ENCODE measurements around the gene ARHGAP26. TPM values are rescaled to one million over a fixed set of nuclear protein-coding genes. Genes with fewer than 3 reads are reported as not detected.

The ARHGAP26 gene
- total and polyA plus RNA-seq, 2 donors (not counting 3 experiments of a cell fraction or from before 2014, with no cell fraction given) = 3.1 to 16.2 TPM

- H3K79me2 ChIP-seq (ENCODE audit: control insufficient read depth, insufficient read depth, low read length) = no peaks in the 10 kb centered on the region
These were observed 361.8 kb downstream of the ARHGAP26 start for GRCh38 chr5:143131972-143132371.

More at GRCh38 chr5:143131972-143132371, 361.8 kb downstream of the ARHGAP26 start:
- Histone ChIP-seq H3K36me3 (ENCODE audit: control insufficient read depth in 2 of 2, extremely low read depth in 1 of 2, insufficient read depth in 2 of 2, low read length in 2 of 2) (no peaks in the 10 kb centered on the region), H3K4me2 (ENCODE audit: insufficient read depth, low read length) (no peak overlapping the region), H3K9me1 (replicated peaks; ENCODE audit: control insufficient read depth, extremely low read depth, insufficient read depth, low read length) (no peaks in the 10 kb centered on the region), H3K9ac (replicated peaks; ENCODE audit: extremely low read depth, insufficient read depth, low read length) (no peak overlapping the region), H3K27ac (ENCODE audit: insufficient read depth, low read depth, low read length) (no peak overlapping the region), H3K4me1 (ENCODE audit: control insufficient read depth, extremely low read depth, insufficient read depth, low read length) (peaks cover 2% of the 10 kb centered on the region), H2AFZ (ENCODE audit: low read depth, low read length) (no peak overlapping the region), H3K27me3 (ENCODE audit: control insufficient read depth in 2 of 2, insufficient read depth in 2 of 2, low read length in 2 of 2) (peaks cover 2 to 3% of the 10 kb centered on the region in 2 experiments), H3K9me3 (replicated peaks; ENCODE audit: control insufficient read depth, insufficient read depth, low read length) (no peaks in the 10 kb centered on the region), H4K20me1 (replicated peaks; ENCODE audit: control insufficient read depth, extremely low read depth, insufficient read depth, low read length) (no peaks in the 10 kb centered on the region), H3K4me3 (replicated peaks in 1 of 3; ENCODE audit: insufficient read depth in 1 of 3, low read depth in 1 of 3, low read length in 3 of 3) (no peak overlapping the region)
- POLR2A ChIA-PET = no interaction called here
- intact Hi-C loops (cut with micrococcal nuclease) (no loop called here), dilution Hi-C loops (cut with MboI; ENCODE audit: extremely low pct_ligation_motif_present, low sequenced_read_pairs) (no loop called here)
- no TSS peak for BruUV-seq (replicated peaks)
- TF ChIP-seq EZH2 (IDR thresholded peaks at IDR 0.05; ENCODE audit: borderline replicate concordance, low read depth, low read length, severe bottlenecking) = no peak
- no peak for TF ChIP-seq MAX (IDR thresholded peaks at IDR 0.05; ENCODE audit: insufficient read depth, insufficient read length)
- no peak for TF ChIP-seq POLR2A (IDR thresholded peaks at IDR 0.05; ENCODE audit: low read depth, low read length)
- no peak for TF ChIP-seq FOS (IDR thresholded peaks at IDR 0.05; ENCODE audit: borderline replicate concordance, insufficient read depth, low read length)
- no peak for TF ChIP-seq JUN (IDR thresholded peaks at IDR 0.05; ENCODE audit: borderline replicate concordance, insufficient read depth, insufficient read length, low read depth)
- no peak for TF ChIP-seq CTCF (IDR thresholded peaks at IDR 0.05; ENCODE audit: extremely low read depth in 1 of 2, insufficient read depth in 1 of 2, low read depth in 1 of 2, low read length in 2 of 2)
- no peak for TF ChIP-seq MYC (IDR thresholded peaks at IDR 0.05; ENCODE audit: low read depth, low read length)
- no peak for TF ChIP-seq GATA2 (IDR thresholded peaks at IDR 0.05; ENCODE audit: insufficient read depth, insufficient read length, low read depth, low read length)
- FAIRE-seq (no peak), DNase-seq (ENCODE audit: low read depth, low spot score) (no peak)
- CTCF ChIA-PET = interaction anchor here (0.9 to 1.0 kb wide), 2 partner anchors 271 to 272 kb away, joined by 3 read pairs; partner anchors contain the start of gene NR3C1
